Right lobe of liver (tissue), 4 donors: ENCODE measurements around the gene WDR48.

Source experiments
- POLR2A ChIP-seq: fragments of 450-650 bp; IDR thresholded peaks from one replicate; pipeline ENCODE4 v1.6.1; 2017; ENCODE audit warnings: antibody characterized with exemption, mild to moderate bottlenecking
- TF ChIP-seq, protein P1 (sequence below), 4 donors: fragments of 200-600 bp in 3 of 4; fragments of 450-650 bp in 1 of 4; IDR thresholded peaks; one replicate each; pipeline versions ENCODE4 v1.5.1 to v1.8.0; 2016 to 2022; ENCODE audit warnings: antibody characterized with exemption in 4 of 4, mild to moderate bottlenecking in 2 of 4
- donor health status: DM: no; HTN: no; CAD: no.
- donor health status: DM: no; HTN: no; CAD: no.
- donor health status: DM: no; HTN: yes; CAD: no.

- no peak for TF ChIP-seq POLR2A
- TF ChIP-seq, protein P1, sequence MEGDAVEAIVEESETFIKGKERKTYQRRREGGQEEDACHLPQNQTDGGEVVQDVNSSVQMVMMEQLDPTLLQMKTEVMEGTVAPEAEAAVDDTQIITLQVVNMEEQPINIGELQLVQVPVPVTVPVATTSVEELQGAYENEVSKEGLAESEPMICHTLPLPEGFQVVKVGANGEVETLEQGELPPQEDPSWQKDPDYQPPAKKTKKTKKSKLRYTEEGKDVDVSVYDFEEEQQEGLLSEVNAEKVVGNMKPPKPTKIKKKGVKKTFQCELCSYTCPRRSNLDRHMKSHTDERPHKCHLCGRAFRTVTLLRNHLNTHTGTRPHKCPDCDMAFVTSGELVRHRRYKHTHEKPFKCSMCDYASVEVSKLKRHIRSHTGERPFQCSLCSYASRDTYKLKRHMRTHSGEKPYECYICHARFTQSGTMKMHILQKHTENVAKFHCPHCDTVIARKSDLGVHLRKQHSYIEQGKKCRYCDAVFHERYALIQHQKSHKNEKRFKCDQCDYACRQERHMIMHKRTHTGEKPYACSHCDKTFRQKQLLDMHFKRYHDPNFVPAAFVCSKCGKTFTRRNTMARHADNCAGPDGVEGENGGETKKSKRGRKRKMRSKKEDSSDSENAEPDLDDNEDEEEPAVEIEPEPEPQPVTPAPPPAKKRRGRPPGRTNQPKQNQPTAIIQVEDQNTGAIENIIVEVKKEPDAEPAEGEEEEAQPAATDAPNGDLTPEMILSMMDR (IDR thresholded peaks at IDR 0.05), result no peak
Measured at GRCh38 chr3:39110041-39110639, 58.3 kb downstream of the WDR48 start.
